HG03280 (cell line): ENCODE data around the gene SLC9B1.
A peak's percentile ranks its signal among the peaks of the same experiment; 100 is the strongest.
"Not testable (repeated sequence)": the region's sequence is repeated elsewhere in the genome, so short reads cannot be mapped to it uniquely, and the experiment has no call there.

Source experiments
- ATAC-seq: cut with Tn5 transposase; IDR thresholded peaks from one replicate; pipeline ENCODE4 v1.9.1; 2021; ENCODE audit warnings: mild to moderate bottlenecking, moderate library complexity; ENCODE audit not compliant: unreplicated experiment

SLC9B1 gene

GRCh38 chr4:103011378-103012025, 8.0 kb downstream of the SLC9B1 start:
- no peak for ATAC-seq

GRCh38 chr4:103010804-103011203, 8.7 kb downstream of the SLC9B1 start:
- ATAC-seq, result no peak

- peak; percentile 71 for ATAC-seq
These were observed 10.4 kb downstream of the SLC9B1 start for GRCh38 chr4:103008875-103009729.

- no peak for ATAC-seq
These were observed 17.0 kb downstream of the SLC9B1 start for GRCh38 chr4:103002551-103002950.

GRCh38 chr4:102994803-102995202, 24.7 kb downstream of the SLC9B1 start:
- no peak for ATAC-seq

- ATAC-seq, result not testable (repeated sequence)
These were observed 25.5 kb downstream of the SLC9B1 start for GRCh38 chr4:102993985-102994384.

GRCh38 chr4:102988429-102989020, 31.0 kb downstream of the SLC9B1 start:
- no peak for ATAC-seq

GRCh38 chr4:102981005-102981404, 38.5 kb downstream of the SLC9B1 start:
- ATAC-seq, result no peak

- not testable (repeated sequence) for ATAC-seq
These were observed 57.7 kb downstream of the SLC9B1 start for GRCh38 chr4:102961813-102962212.

- no peak for ATAC-seq
These were observed 60.0 kb downstream of the SLC9B1 start for GRCh38 chr4:102959496-102959895.

- ATAC-seq, result no peak
These were observed 74.4 kb downstream of the SLC9B1 start for GRCh38 chr4:102945066-102945465.

- ATAC-seq, result not testable (repeated sequence)
These were observed 81.4 kb downstream of the SLC9B1 start for GRCh38 chr4:102938063-102938462.

- ATAC-seq, result no peak
These were observed 83.8 kb downstream of the SLC9B1 start for GRCh38 chr4:102935716-102936115.

- not testable (repeated sequence) for ATAC-seq
These were observed 99.8 kb downstream of the SLC9B1 start for GRCh38 chr4:102919697-102920096.

GRCh38 chr4:102918859-102919258, 100.6 kb downstream of the SLC9B1 start:
- no peak for ATAC-seq

- ATAC-seq, result no peak
These were observed 117.7 kb downstream of the SLC9B1 start for GRCh38 chr4:102901804-102902203.

GRCh38 chr4:102897610-102898009, 121.9 kb downstream of the SLC9B1 start:
- not testable (repeated sequence) for ATAC-seq

- not testable (repeated sequence) for ATAC-seq
These were observed 123.0 kb downstream of the SLC9B1 start for GRCh38 chr4:102896547-102896946.

- not testable (repeated sequence) for ATAC-seq
These were observed 129.6 kb downstream of the SLC9B1 start for GRCh38 chr4:102889866-102890265.

GRCh38 chr4:102888570-102888969, 130.9 kb downstream of the SLC9B1 start:
- not testable (repeated sequence) for ATAC-seq

GRCh38 chr4:102883278-102883677, 136.2 kb downstream of the SLC9B1 start:
- ATAC-seq, result no peak

GRCh38 chr4:102881343-102881742, 138.2 kb downstream of the SLC9B1 start:
- no peak for ATAC-seq
